DND-41 (cell line): ENCODE data around the gene SMAGP.

Experiments used
- CTCF ChIP-seq: IDR thresholded peaks from 2 replicates; pipeline ENCODE4 v1.5.1; 2012; ENCODE audit warnings: borderline replicate concordance, low read length, moderate library complexity, mild to moderate bottlenecking; ENCODE audit not compliant: poor library complexity, severe bottlenecking; ENCODE audit errors: extremely low read depth
- EZH2 ChIP-seq: IDR thresholded peaks from 3 replicates; pipeline ENCODE4 v1.6.1; 2012; ENCODE audit warnings: borderline replicate concordance, low read depth, mild to moderate bottlenecking, moderate library complexity, low read length, inconsistent platforms; ENCODE audit not compliant: severe bottlenecking

GRCh38 chr12:51214895-51215294 is 55.3 kb downstream of the SMAGP start:
- TF ChIP-seq CTCF (no peak), EZH2 (no peak)
